Subcutaneous adipose tissue (tissue), 4 donors: ENCODE measurements around the gene MYCBP2. TPM values are rescaled to one million over a fixed set of nuclear protein-coding genes. Genes with fewer than 3 reads are reported as not detected.

ENCODE experiments used
- total RNA-seq, 4 donors: library from RNA; depleted of rRNA; stranded (reverse); fragments of >200 nt; gene quantifications; one replicate each; pipeline ENCODE4 v1.1.0, GENCODE V29; 2016
- TF ChIP-seq, protein P1 (sequence below): fragments of 450-650 bp; IDR thresholded peaks from one replicate; pipeline ENCODE4 v1.5.1; 2016; ENCODE audit warnings: low read depth, mild to moderate bottlenecking, control low read depth, antibody characterized with exemption, moderate library complexity

MYCBP2 gene
- total RNA-seq, 4 donors from 2014 or later: 316 to 377 (median 343) TPM

DNA sequence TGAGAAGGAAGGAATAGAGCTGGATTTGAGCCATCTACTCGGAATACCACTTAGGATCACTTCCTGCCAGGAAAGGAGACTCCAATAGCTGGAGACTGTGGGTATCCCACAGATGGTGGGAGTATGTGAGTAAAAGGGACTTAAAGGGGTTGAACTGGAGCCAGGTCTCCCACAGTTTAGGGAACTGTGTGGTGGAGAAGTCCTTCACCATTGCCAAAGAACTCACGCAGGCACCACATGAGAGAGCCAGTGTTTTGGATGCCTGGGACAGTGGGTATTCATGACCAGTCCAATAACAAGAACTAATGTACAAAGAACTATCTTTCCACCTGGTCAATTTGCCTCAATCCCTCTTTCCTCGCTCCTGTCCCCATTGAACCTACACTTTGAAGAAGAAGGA, 24.4 kb upstream of the MYCBP2 start:
- TF ChIP-seq, protein P1, sequence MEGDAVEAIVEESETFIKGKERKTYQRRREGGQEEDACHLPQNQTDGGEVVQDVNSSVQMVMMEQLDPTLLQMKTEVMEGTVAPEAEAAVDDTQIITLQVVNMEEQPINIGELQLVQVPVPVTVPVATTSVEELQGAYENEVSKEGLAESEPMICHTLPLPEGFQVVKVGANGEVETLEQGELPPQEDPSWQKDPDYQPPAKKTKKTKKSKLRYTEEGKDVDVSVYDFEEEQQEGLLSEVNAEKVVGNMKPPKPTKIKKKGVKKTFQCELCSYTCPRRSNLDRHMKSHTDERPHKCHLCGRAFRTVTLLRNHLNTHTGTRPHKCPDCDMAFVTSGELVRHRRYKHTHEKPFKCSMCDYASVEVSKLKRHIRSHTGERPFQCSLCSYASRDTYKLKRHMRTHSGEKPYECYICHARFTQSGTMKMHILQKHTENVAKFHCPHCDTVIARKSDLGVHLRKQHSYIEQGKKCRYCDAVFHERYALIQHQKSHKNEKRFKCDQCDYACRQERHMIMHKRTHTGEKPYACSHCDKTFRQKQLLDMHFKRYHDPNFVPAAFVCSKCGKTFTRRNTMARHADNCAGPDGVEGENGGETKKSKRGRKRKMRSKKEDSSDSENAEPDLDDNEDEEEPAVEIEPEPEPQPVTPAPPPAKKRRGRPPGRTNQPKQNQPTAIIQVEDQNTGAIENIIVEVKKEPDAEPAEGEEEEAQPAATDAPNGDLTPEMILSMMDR: no peak

DNA sequence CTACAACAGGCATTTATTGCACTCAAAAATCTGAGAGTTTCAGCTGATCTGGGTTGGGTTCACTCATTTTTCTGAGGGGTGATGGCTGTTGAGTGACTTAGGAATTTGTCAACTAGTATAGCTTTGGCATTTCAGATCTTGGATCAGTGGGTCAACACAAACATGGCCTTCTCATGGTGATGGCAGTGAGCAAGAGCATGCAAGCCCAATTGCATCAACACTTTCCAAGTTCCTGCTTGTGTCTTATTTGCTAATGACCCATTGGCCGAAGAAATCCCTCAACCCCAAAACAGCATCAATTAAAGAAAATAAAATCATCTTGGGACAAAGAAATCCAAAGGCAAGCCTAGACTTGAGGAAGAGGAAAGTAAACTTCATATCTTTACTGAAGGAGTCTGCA, 23.9 kb upstream of the MYCBP2 start:
- TF ChIP-seq, protein P1: no peak

DNA sequence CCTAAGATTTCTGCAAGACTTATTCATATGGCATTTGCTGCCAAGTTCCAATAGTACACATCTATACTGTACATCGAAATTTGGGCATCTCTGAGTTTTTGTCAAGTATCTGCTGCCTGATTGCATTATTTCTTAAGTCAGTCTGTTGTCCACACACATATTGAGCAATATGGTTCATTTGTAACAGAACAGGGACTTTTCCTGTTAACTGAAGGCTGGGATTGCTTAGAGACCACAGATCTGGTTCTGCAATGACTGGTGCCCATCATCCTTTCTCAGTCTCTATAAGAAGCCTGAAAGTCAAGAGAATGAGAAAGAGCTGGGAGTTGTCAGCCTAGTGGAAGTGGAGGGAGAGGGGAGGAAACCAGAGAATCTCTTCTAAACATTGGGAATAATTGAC, 22.5 kb upstream of the MYCBP2 start:
- TF ChIP-seq, protein P1: no peak

DNA sequence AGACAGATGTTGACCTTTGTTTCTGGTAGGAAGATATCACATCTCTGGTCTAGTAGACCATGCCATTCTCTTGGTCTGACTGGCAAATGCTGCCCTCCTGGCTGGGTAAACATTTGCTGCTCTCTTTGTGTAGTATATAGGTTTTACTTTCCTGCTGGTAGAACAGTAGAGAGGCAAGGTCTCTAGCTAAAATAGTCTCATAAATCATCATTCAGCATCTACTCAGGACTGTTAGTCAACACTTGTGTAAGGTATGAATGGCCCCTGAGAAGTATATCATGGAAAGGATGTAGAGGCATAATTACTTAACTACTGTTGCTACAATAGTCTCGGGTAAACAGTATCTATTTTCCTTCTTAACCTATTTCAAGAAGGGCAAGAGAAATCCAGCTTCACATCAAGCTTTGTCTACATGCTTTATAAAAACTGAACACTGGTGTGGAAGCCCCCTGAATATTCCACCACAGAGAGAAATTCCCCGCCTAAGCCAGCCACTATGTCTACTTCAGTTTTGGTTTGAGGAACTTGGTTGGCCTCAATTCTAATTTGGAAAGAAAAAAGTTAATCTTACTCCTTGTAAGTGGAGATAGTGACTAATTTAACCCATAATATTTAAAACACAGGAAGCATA, 18.4 kb upstream of the MYCBP2 start:
- TF ChIP-seq, protein P1: no peak

DNA sequence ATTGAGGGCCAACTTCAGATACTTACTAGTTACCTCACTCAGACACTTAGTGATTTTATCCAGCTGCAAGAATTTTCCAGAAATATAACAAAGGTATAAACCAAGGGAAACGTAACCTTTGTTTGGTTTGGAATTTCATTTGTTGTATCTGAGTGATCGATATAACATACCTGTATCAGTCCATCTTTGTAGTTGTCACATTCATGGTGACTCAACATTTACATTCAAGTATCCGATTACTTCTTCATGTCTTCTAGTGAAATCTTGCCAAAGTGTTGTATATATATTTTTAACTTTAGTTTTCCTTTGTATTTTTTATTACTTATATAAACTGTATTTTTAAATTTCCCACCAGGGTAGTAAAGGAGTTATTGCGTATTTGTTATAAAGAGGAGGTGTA, 16.9 kb upstream of the MYCBP2 start:
- TF ChIP-seq, protein P1: no peak

DNA sequence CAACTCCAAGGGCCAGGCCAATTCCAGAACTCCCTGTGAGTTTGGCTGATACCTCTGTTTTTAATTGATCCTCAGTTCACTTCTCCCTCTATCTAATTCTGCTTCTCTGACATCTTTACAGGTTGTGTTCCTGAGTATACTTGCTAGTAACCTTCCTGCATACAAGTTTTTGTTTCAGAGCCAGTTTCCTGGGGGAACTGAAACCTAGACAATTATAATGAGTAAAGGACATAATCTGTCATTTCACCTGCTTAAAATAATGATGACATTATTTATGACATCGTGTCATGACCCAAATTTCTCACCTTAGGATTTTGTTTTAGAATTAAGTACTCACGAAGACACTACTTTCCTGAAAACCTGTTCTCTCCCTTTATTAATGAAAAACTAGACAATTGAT, 12.5 kb upstream of the MYCBP2 start:
- TF ChIP-seq, protein P1: no peak

DNA sequence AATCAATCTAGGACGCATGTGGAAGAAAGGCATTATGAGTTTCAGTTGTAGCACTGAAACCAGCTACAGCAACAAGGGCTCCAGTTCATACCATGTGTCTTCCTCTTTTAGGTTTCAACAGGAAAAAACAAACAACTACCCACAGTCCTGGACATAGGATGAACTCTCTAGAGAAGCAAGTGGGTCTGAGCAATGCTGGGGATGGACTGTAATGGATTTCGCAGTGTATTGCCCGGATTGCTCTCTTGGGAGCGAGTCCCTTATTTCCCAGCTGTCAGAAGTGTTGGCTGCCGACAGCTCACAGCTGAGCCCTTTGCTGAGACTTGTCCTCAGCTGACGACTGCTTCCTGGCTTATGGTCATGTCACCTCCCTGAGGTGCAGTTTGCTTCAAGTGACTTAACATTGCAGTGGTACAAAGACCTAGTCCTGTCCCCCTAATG, 12.1 kb upstream of the MYCBP2 start:
- TF ChIP-seq, protein P1: no peak
